H9 (cell line): ENCODE data around the gene RPP14. TPM values are rescaled to one million over a fixed set of nuclear protein-coding genes. Genes with fewer than 3 reads are reported as not detected.

Experiments used
- DNase-seq: peaks from one replicate; pipeline ENCODE4 v3.0.0-alpha.2; 2017
- H2AFZ ChIP-seq: one replicate; pipeline ENCODE4 v1.6.1; 2013; ENCODE audit warnings: mild to moderate bottlenecking, low read length, control low read depth, moderate library complexity
- H2AK5ac ChIP-seq: 2 replicates; pipeline ENCODE4 v1.6.1; 2013; ENCODE audit warnings: low read length, control low read depth, mixed read lengths; ENCODE audit not compliant: insufficient read length
- H2BK120ac ChIP-seq: one replicate; pipeline ENCODE4 v1.6.1; 2013; ENCODE audit warnings: low read depth, mild to moderate bottlenecking, low read length, control low read depth, inconsistent platforms; ENCODE audit not compliant: poor library complexity, severe bottlenecking
- H2BK12ac ChIP-seq: 2 replicates; pipeline ENCODE4 v1.6.1; 2013; ENCODE audit warnings: low read length, control low read depth, mixed read lengths, low read depth; ENCODE audit not compliant: insufficient read length
- H2BK15ac ChIP-seq: 2 replicates; pipeline ENCODE4 v1.6.1; 2013; ENCODE audit warnings: low read depth, low read length, control low read depth
- H2BK20ac ChIP-seq: one replicate; pipeline ENCODE4 v1.6.1; 2013; ENCODE audit warnings: low read depth, mild to moderate bottlenecking, low read length, control low read depth, inconsistent platforms; ENCODE audit not compliant: poor library complexity, severe bottlenecking
- H2BK5ac ChIP-seq: 2 replicates; pipeline ENCODE4 v1.6.1; 2013; ENCODE audit warnings: low read length, control low read depth, mixed read lengths; ENCODE audit not compliant: insufficient read length
- H3K14ac ChIP-seq: 2 replicates; pipeline ENCODE4 v1.6.1; 2013; ENCODE audit warnings: low read length, control low read depth; ENCODE audit not compliant: insufficient read depth
- H3K18ac ChIP-seq: 2 replicates; pipeline ENCODE4 v1.6.1; 2013; ENCODE audit warnings: low read depth, mild to moderate bottlenecking, mixed read lengths, low read length, control low read depth; ENCODE audit not compliant: insufficient read length
- H3K23ac ChIP-seq: 2 replicates; pipeline ENCODE4 v1.6.1; 2013; ENCODE audit warnings: low read length, control low read depth, mixed read lengths, low read depth; ENCODE audit not compliant: insufficient read length
- H3K23me2 ChIP-seq: 2 replicates; pipeline ENCODE4 v1.6.1; 2013; ENCODE audit warnings: low read depth, mild to moderate bottlenecking, mixed read lengths, low read length, control low read depth; ENCODE audit not compliant: insufficient read length, poor library complexity, severe bottlenecking
- H3K27ac ChIP-seq: 2 replicates; pipeline ENCODE4 v1.5.1; 2013; ENCODE audit warnings: low read length, control low read depth, mixed read lengths, low read depth; ENCODE audit not compliant: insufficient read length
- H3K27me3 ChIP-seq: 2 replicates; pipeline ENCODE4 v1.6.1; 2013; ENCODE audit warnings: low read length, control low read depth, inconsistent platforms; ENCODE audit not compliant: insufficient read depth
- H3K4ac ChIP-seq: 2 replicates; pipeline ENCODE4 v1.6.1; 2013; ENCODE audit warnings: low read depth, mild to moderate bottlenecking, control low read depth, inconsistent platforms, low read length, moderate library complexity
- H3K4me1 ChIP-seq: 2 replicates; pipeline ENCODE4 v1.6.1; 2013; ENCODE audit warnings: low read length, control low read depth, inconsistent platforms; ENCODE audit not compliant: insufficient read depth
- H3K4me2 ChIP-seq: 2 replicates; pipeline ENCODE4 v1.6.1; 2013; ENCODE audit warnings: low read length, control low read depth, mixed read lengths; ENCODE audit not compliant: insufficient read length, insufficient read depth
- H3K56ac ChIP-seq: 2 replicates; pipeline ENCODE4 v1.6.1; 2013; ENCODE audit warnings: low read depth, mild to moderate bottlenecking, mixed read lengths, low read length, control low read depth; ENCODE audit not compliant: insufficient read length
- H3K79me1 ChIP-seq: 2 replicates; pipeline ENCODE4 v1.6.1; 2013; ENCODE audit warnings: low read depth, mild to moderate bottlenecking, moderate library complexity, low read length, control low read depth, inconsistent platforms; ENCODE audit not compliant: insufficient read depth, poor library complexity, severe bottlenecking
- H3K79me2 ChIP-seq: 2 replicates; pipeline ENCODE4 v1.6.1; 2013; ENCODE audit warnings: low read length, control low read depth, inconsistent platforms; ENCODE audit not compliant: insufficient read depth
- H3K9ac ChIP-seq: 2 replicates; pipeline ENCODE4 v1.6.1; 2013; ENCODE audit warnings: low read length, control low read depth, mixed read lengths; ENCODE audit not compliant: insufficient read length; ENCODE audit errors: extremely low read depth
- H3K9me3 ChIP-seq: one replicate; pipeline ENCODE4 v1.6.1; 2013; ENCODE audit warnings: low read depth, low read length, inconsistent platforms; ENCODE audit not compliant: control insufficient read depth
- H3T11ph ChIP-seq: one replicate; pipeline ENCODE4 v1.6.1; 2013; ENCODE audit warnings: mild to moderate bottlenecking, low read length, control low read depth, inconsistent platforms
- H4K20me1 ChIP-seq: one replicate; pipeline ENCODE4 v1.6.1; 2013; ENCODE audit not compliant: control insufficient read depth, insufficient read length, insufficient read depth
- H4K5ac ChIP-seq: 2 replicates; pipeline ENCODE4 v1.6.1; 2013; ENCODE audit warnings: low read depth, mild to moderate bottlenecking, mixed read lengths, low read length, control low read depth; ENCODE audit not compliant: insufficient read length
- H4K8ac ChIP-seq: replicated peaks from 2 replicates; pipeline ENCODE4 v1.6.1; 2013; ENCODE audit warnings: low read length, control low read depth, mixed read lengths, low read depth; ENCODE audit not compliant: insufficient read length
- H4K91ac ChIP-seq: 2 replicates; pipeline ENCODE4 v1.6.1; 2013; ENCODE audit warnings: low read depth, mild to moderate bottlenecking, moderate library complexity, mixed read lengths, low read length, control low read depth; ENCODE audit not compliant: insufficient read length
- H3K27ac Mint-ChIP-seq, 3 experiments: 2 replicates in 2 of 3; 3 replicates in 1 of 3; pipeline ENCODE4 v1.8.0; 2020 to 2021; ENCODE audit warnings: mixed read lengths in 3 of 3, mild to moderate bottlenecking in 1 of 3, moderate library complexity in 1 of 3
- H3K27me3 Mint-ChIP-seq: 2 replicates; pipeline ENCODE4 v1.8.0; 2021; ENCODE audit warnings: low read depth, mild to moderate bottlenecking, moderate library complexity, mixed read lengths
- H3K36me3 Mint-ChIP-seq, 3 experiments: 2 replicates in 2 of 3; 3 replicates in 1 of 3; pipeline ENCODE4 v1.8.0; 2020 to 2021; ENCODE audit warnings: low read depth in 3 of 3, mixed read lengths in 3 of 3; ENCODE audit not compliant: insufficient read depth in 1 of 3
- H3K4me1 Mint-ChIP-seq, 2 experiments: 2 replicates each; pipeline ENCODE4 v1.8.0; 2020; ENCODE audit warnings: mixed read lengths in 2 of 2
- H3K4me3 Mint-ChIP-seq, 2 experiments: 2 replicates in 1 of 2; 3 replicates in 1 of 2; pipeline ENCODE4 v1.8.0; 2020 to 2021; ENCODE audit warnings: mild to moderate bottlenecking in 2 of 2, mixed read lengths in 2 of 2, moderate library complexity in 1 of 2
- H3K9me3 Mint-ChIP-seq, 2 experiments: 2 replicates in 1 of 2; 3 replicates in 1 of 2; pipeline ENCODE4 v1.8.0; 2020; ENCODE audit warnings: mild to moderate bottlenecking in 2 of 2, mixed read lengths in 2 of 2, moderate library complexity in 1 of 2
- CTCF ChIP-seq: fragments of 200-600 bp; sonication (generic); conservative IDR thresholded peaks from 3 replicates; pipeline ENCODE4 v1.8.0; 2021; ENCODE audit warnings: antibody characterized with exemption, mild to moderate bottlenecking
- WGBS: extraction: QIAGEN DNeasy Blood & Tissue Kit; methylation state at CpG from one replicate; pipeline ENCODE4 v1.1.7; 2013; ENCODE audit warnings: missing lambda C conversion rate, low lambda C conversion rate, mixed read lengths; ENCODE audit not compliant: insufficient read length; ENCODE audit errors: extremely low coverage; 5-methylcytosine and 5-hydroxymethylcytosine counted together
- total RNA-seq: library from RNA; stranded (reverse); gene quantifications from 2 replicates; pipeline ENCODE4 v1.2.1, GENCODE V29; 2021

The RPP14 gene
- total RNA-seq, 1 experiment from 2014 or later = 23.9 TPM

- H3K4me3 Mint-ChIP-seq = no peak overlapping the region
- H2BK15ac ChIP-seq = no peak overlapping the region
- no peak overlapping the region for H3K23ac ChIP-seq
- H3K4ac ChIP-seq = no peak overlapping the region
- no peak overlapping the region for H2BK5ac ChIP-seq
- peak overlapping the region in 1 of 3 experiments; percentile 10; a peak in 1 of 7 replicates for H3K27ac Mint-ChIP-seq
- H4K5ac ChIP-seq = no peak overlapping the region
- H3K9ac ChIP-seq = no peak overlapping the region
- no peak overlapping the region for H2BK12ac ChIP-seq
- H2AFZ ChIP-seq = no peak overlapping the region
- no peak overlapping the region for H3K4me2 ChIP-seq
- H3K4me1 Mint-ChIP-seq = peaks cover 14 to 15% of the 10 kb centered on the region in 2 experiments
- H3K9me3 ChIP-seq = no peaks in the 10 kb centered on the region
- H4K8ac ChIP-seq = no peak overlapping the region
- peaks cover 12% of the 10 kb centered on the region for H3K79me1 ChIP-seq
- H2BK120ac ChIP-seq = no peak overlapping the region
- H3T11ph ChIP-seq = no peak overlapping the region
- no peak overlapping the region for H3K18ac ChIP-seq
- H3K36me3 Mint-ChIP-seq = peaks cover 31 to 55% (median 42%) of the 10 kb centered on the region in 3 experiments
- DNase-seq = no peak
- peaks cover 4% of the 10 kb centered on the region for H4K20me1 ChIP-seq
- no peak overlapping the region for H2AK5ac ChIP-seq
- no peaks in the 10 kb centered on the region for H3K9me3 Mint-ChIP-seq
- peaks cover 25% of the 10 kb centered on the region for H3K79me2 ChIP-seq
- no peak overlapping the region for H4K91ac ChIP-seq
- WGBS = no CpG with 5 or more reads among the region's 1 CpG
- H3K14ac ChIP-seq = no peak overlapping the region
- no peak overlapping the region for H3K27ac ChIP-seq
- no peaks in the 10 kb centered on the region for H3K27me3 ChIP-seq
- TF ChIP-seq CTCF = no peak
- H3K23me2 ChIP-seq = peaks cover 6% of the 10 kb centered on the region
- no peak overlapping the region for H3K56ac ChIP-seq
- peaks cover 7% of the 10 kb centered on the region for H3K27me3 Mint-ChIP-seq
- H2BK20ac ChIP-seq = no peak overlapping the region
- H3K4me1 ChIP-seq = no peaks in the 10 kb centered on the region
Observed at GRCh38 chr3:58308728-58309127, 2.7 kb downstream of the RPP14 start.
